Stimulated activated CD4-positive, alpha-beta T cell treated with anti-CD3 and anti-CD28 coated beads, Interleukin-2, amount 100 ng/mL, for 4 hours (primary cell): Measurements from ENCODE around the gene CYB561D2.

Source experiments
- DNase-seq: peaks from one replicate; pipeline ENCODE4 v3.0.0-alpha.2; 2020; ENCODE audit warnings: low read depth

Gene CYB561D2

GRCh38 chr3:50365080-50365841, 14.6 kb downstream of the CYB561D2 start:
- DNase-seq = peak; percentile 92

GRCh38 chr3:50365842-50366220, 15.2 kb downstream of the CYB561D2 start:
- DNase-seq = no peak

GRCh38 chr3:50369012-50369670, 18.5 kb downstream of the CYB561D2 start:
- no peak for DNase-seq

DNA sequence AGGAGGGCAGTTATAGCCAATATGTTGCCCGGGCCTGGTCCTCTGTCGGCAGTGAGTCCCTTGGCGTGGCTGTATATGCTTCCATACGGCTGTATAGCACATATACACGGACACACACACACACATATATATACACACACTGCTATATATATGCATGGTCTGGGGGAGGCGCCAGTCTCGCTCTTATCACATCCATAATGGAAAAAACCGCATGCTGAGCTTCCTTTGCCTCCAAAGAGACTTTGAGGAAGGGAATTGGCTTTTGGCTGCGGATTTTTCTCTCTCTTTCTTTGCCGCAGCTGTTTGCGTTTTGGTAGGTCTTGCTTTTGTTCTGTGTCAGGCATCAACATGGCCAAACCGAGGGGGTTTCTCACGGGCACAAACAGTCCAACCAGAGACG, 19.9 kb downstream of the CYB561D2 start:
- no peak for DNase-seq

DNA sequence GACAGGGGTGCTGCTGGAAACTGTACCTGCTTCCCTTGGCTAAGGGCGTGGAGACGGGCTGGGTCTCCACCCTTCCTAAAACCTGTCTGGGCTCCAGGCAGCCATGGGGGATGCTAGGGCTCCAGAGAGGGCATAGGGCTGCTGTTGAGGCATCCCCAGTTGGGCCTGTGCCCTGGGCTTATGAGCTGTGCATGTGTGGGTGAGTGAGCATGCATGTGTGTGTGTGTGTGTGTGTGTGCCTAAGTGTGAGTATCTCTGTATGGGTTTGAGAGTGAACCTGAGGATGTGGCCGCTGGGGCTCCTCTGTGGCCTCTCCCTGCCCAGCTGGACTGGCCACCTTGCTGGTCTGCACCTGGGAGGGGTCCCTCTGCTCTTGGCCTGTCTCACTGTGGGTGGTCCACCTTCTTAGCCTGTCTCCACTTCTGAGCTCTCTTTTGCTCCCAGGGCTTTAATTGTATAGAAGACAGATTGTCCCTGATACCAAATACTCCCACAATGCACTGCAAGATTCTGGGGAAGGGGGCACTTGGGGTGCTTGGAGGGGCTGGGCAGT, 20.5 kb downstream of the CYB561D2 start:
- DNase-seq = no peak

DNA sequence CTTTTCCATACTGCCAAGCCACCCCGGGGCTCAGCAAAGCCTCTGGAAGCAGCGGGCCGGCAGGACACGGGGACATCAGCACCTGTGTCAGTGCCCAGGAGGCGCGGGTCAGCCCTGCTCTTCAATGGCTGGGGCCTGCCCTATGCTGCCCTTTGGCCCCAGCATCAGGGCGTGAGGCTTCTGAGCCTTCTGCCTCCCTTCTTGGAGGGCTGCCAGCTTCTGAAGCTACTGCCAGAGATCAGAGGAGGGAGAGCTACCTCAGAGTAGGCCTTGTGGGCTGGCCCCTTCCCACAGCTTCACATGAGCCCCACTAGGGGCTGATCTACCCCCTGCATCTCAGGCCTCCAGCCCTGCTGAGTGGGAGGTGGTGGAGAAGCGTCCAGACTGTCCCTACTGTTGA, 21.7 kb downstream of the CYB561D2 start:
- no peak for DNase-seq

- DNase-seq = no peak
Observed at GRCh38 chr3:50373146-50374051, 22.7 kb downstream of the CYB561D2 start.

GRCh38 chr3:50374363-50375257, 23.9 kb downstream of the CYB561D2 start:
- no peak for DNase-seq

- DNase-seq = no peak
Observed at GRCh38 chr3:50375258-50375931, 24.7 kb downstream of the CYB561D2 start.

GRCh38 chr3:50378024-50378423, 27.4 kb downstream of the CYB561D2 start:
- no peak for DNase-seq

DNA sequence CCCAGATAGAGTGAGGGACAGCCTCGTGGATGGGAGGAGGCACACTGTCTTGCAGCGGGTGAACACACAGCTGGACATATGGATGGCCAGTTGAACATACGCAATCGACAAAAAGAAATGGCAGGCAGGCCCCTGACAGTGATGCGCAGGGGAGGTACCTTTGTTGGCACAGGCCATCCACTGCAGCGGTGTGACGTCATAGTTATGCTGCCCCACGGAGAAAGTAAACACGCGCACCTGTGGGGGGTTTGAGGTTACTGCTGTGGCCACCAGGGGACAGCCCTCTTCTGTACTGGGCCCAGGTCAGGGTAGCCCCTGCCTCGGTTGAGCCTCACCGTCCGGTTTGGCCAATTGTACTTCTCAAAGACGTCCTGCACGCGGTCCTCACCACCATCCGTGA, 28.1 kb downstream of the CYB561D2 start:
- DNase-seq = no peak

- no peak for DNase-seq
Observed at GRCh38 chr3:50380405-50381085, 29.9 kb downstream of the CYB561D2 start.

DNA sequence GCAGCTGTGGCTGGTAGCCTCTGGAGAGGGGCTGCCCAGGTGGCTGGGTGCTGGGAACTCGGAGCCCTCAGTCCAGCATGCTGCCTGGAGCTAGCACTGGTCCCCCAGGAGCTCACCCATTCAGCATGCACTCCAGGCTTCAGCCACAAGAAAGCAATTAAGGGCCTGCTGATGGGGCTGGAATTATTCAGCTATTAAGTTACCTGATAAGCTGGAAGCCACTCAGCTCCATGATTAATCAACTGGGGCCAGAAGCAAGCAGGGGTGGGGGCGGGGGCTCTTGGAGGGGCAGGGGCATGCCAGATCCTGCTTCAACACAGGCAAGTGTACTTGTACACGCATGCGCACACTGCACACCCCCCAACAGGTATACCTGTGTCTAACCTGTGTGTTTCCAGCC, 30.7 kb downstream of the CYB561D2 start:
- no peak for DNase-seq

GRCh38 chr3:50382722-50383121, 32.1 kb downstream of the CYB561D2 start:
- DNase-seq = no peak

GRCh38 chr3:50383750-50384149, 33.1 kb downstream of the CYB561D2 start:
- no peak for DNase-seq

DNA sequence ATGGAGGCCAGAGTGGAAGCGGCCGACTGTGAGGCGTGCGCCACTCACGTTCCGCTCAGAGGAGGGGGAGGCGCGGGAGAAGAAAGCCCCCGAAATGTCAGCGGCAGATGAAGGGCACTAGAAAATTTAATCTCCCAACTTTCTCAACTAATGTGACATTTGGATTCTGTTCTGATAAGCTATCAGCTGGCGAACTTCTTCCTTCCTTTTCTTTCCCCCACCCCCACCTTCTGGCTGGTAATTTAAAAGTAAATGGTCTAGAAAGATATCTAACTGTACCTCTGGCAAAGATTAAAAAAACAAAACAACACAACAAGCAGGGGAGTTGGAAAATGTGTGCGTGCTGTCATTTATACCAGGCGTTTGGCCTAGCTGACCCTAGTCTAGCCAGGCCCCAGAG, 35.1 kb downstream of the CYB561D2 start:
- DNase-seq = no peak

GRCh38 chr3:50388016-50388719, 37.5 kb downstream of the CYB561D2 start:
- DNase-seq = no peak

GRCh38 chr3:50388720-50389413, 38.2 kb downstream of the CYB561D2 start:
- no peak for DNase-seq

DNA sequence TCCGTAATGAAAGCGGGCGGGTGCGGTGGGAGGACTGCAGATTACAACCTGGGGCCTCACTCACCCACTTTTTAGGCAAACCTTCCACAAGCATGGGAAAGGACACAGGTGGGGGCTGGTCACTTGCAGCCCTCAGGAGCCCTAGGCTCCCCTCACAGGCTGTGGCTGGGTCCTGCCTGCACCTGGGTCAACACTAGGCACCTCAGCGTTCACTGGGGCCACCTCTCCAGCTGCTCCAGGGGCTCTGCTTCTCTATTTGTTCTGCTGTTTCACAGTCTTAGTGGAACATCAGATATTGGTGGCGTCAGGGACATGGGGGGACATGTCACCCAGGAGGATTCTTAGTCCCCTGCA, 38.7 kb downstream of the CYB561D2 start:
- no peak for DNase-seq
